Measurements from ENCODE around the gene C2CD2.
A peak's percentile ranks its signal among the peaks of the same experiment; 100 is the strongest.

Gene C2CD2

DNA sequence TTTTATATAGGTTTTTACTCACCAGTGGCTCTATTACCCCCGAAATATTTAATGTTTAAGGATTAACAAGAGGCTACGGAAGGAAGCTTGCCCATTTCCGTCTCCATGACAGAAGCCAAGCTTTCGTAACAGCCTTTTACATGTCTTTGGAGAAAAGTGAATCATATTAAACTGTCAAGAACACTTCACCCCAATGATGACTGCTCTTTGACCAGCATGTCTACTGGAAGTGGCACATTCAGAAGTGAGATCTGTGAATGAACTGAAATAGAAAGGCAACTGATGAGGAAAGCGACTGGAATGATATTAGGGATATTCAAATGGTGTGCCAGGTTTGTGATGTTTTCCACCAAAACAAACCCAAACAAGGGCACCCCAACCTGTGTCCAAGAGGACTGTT is 66.2 kb downstream of the C2CD2 start:
- no peak for DNase-seq (ENCODE audit: low spot score)

- no peak for DNase-seq (ENCODE audit: low spot score)
Measured at GRCh38 chr21:41886328-41886727, 67.5 kb downstream of the C2CD2 start.

- DNase-seq (ENCODE audit: low spot score): no peak
Measured at GRCh38 chr21:41885341-41886024, 68.3 kb downstream of the C2CD2 start.

DNA sequence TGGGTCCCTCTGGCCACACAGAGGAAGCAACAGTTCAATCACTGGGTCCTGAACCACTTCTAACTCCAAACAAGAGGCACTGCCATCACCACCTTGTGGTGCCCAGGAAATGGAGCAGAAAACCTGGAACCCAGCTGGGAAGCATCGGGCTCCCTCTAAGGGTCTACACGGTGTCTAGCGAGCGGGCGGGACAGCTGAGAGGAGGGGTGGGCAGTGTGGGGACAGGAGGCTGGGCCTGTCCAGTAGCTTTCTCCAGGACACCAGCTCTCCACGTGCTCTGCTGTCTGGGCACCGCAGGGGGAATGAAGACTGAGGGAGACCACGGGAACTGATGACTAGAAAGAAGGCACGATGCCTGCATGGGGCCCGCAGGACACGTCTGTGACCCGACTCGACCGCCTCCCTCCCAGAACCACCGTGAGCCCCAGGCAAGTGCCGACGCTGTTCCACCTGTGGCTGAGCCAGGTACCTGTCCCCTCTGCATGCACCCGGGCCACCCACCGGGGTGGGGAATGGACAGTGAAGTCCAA is 69.3 kb downstream of the C2CD2 start:
- DNase-seq (ENCODE audit: low spot score): no peak

DNA sequence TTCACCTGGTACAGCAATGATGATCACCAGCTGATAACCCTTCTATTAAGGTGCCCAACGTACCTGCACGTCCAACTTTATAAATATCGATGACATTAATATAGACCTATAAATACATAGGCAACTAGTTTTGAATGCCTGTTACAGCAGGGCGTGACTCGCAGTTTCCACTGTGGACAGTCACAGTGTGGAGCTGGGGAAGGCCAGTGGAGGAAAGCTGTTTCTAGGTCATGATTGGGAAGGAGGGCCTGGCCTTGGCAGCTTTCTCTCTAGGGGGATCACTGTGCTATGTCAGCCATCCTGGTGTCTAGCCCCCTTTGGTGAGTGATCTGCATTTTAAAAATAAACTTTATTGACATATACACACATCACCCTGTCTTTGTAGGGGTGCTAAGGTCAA is 70.2 kb downstream of the C2CD2 start:
- no peak for DNase-seq (ENCODE audit: low spot score)

DNA sequence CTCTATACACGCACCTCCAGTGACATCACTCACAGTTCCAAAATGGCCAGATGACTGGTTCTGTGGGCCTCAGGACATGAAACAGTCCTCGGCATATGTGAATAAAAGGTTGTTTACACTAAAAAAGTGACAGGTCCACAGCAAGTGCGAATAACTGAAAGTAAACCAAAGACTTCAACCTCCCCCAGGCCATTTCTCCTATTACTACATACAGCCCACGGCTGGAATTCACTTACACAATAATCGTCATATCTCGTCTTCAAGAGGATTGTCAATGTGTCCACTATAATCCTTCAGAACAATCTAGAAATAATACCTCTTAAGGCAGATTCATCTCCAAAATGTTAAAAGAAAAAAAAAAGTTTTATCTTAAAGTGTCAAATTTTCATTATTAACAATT is 72.8 kb downstream of the C2CD2 start:
- DNase-seq (ENCODE audit: low spot score): no peak

DNA sequence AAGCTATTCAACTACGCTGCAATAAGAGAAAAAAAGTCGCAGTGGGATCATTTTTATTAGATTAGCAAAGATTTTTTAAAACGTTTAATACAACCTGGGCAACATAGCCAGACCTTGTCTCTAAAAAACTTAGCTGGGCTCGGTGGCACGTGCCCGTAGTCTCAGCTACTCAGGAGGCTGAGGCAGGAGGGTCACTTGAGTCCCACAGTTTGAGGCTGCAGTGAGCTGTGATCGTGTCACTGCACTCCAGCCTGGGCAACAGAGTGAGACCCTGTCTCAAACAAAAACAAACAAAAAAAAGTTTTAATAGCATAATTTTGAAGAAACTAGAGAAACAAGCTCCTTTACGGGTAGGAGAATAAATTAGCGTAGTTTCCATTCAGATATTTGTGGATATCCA is 73.7 kb downstream of the C2CD2 start:
- no peak for DNase-seq (ENCODE audit: low spot score)

GRCh38 chr21:41879190-41879998 is 74.4 kb downstream of the C2CD2 start, which contains the start of gene PRDM15:
TSS of gene PRDM15 (minus strand) at chr21:41879344. CDS start at chr21:41860363, 18,981 bp downstream.
- peak; percentile 70 for DNase-seq (ENCODE audit: low spot score)

DNA sequence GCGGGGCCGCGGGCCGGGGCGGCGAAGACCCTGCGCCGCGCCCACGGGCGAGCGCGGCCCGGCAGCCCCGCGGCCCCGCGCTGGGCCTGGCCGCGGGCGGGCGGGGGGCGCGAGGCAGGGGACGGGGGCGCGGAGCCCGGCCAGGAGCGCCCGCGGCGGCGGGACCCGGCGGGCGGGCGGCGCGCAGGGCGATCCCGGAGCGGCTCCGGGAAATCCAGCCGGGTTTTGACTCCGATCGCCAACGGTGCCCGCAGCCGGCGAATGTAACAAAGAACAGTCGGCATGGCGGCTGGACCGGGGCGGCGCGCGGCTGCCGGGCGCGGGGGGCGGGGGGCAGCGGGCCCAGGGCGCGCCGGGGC is 75.0 kb downstream of the C2CD2 start:
- peak; percentile 68 for DNase-seq (ENCODE audit: low spot score)

DNA sequence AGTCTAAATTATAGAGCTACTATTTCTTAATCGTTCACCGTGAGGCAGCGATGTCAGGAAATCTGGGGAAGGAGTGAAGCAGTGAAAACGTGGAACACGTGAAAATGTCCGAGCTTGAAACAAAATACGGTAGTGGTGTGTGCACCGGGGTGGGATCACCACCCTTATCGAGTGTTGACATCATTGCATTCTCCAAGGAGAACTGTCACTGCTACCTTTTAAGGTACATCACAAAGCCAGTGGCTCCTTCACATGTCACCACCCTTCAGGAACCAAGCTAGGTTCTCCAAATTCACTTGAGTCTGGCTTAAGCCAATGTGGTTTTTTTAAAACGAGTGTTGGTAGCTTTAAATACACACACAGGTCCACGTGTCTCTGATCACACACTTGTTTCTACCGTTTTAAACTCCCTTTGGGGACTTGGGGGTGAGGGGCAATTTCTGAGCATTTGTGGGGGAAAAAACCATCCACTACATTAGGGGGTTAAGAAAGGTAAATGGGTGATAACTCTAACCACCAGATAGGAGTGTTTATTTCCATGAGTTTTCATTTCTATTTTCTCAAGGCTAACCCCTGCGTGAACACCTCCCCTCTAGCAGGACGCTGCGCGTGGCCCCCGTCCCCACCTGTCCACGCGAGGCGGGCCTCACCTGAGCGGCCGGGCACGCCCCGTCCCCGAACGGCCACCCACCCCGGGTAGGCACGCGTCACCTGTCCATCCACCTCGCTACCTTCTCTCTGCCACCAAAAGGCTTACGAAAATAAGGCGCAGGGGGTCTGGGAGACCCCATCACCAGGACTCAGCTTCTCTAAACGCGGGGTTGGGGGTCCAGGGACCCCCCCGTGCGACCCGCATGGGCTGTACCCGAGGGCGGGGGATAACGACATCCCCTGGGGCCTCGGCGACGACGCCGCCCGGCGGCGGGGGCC is 75.7 kb downstream of the C2CD2 start:
- peak; percentile 31 for DNase-seq (ENCODE audit: low spot score)

DNA sequence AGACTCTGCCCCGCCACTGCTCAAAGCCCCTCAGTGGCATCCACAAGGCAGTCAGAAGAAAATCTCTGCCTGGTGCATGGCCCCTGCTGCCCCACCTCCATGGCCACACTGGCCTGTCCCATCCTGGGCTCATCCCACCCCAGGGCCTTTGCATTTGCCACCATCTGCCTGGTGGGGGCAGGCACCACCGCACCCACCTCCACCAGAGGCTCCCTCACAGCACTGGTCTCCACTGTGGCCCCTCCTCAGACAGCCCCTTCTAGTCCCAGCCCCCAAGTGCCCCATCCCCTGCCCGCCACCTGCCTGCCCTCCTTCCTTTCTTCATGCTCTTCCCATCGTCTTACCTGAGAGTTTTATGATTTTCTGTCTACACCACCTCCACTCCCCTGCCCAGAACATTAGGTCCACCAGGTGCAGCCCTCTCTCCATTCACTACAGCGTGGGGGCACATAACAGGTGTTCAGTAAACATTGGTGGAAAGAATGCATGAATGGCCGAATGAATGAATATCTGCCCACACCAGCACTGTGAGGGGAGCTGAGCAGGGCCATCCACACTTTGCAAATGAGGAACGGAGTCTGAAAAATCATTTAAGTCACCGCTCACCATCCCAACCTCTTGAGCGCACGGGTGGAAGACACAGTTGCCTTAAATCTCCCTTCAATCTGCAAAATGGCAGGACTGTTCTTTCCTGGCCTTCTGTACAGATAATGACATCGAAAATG is 76.7 kb downstream of the C2CD2 start:
- no peak for DNase-seq (ENCODE audit: low spot score)

GRCh38 chr21:41876396-41876795 is 77.4 kb downstream of the C2CD2 start:
- DNase-seq (ENCODE audit: low spot score): no peak

- no peak for DNase-seq (ENCODE audit: low spot score)
Measured at GRCh38 chr21:41875086-41875485, 78.7 kb downstream of the C2CD2 start.

- no peak for DNase-seq (ENCODE audit: low spot score)
Measured at GRCh38 chr21:41874611-41875010, 79.2 kb downstream of the C2CD2 start.

GRCh38 chr21:41873426-41873825 is 80.4 kb downstream of the C2CD2 start:
- no peak for DNase-seq (ENCODE audit: low spot score)

GRCh38 chr21:41873005-41873404 is 80.8 kb downstream of the C2CD2 start:
- no peak for DNase-seq (ENCODE audit: low spot score)

DNA sequence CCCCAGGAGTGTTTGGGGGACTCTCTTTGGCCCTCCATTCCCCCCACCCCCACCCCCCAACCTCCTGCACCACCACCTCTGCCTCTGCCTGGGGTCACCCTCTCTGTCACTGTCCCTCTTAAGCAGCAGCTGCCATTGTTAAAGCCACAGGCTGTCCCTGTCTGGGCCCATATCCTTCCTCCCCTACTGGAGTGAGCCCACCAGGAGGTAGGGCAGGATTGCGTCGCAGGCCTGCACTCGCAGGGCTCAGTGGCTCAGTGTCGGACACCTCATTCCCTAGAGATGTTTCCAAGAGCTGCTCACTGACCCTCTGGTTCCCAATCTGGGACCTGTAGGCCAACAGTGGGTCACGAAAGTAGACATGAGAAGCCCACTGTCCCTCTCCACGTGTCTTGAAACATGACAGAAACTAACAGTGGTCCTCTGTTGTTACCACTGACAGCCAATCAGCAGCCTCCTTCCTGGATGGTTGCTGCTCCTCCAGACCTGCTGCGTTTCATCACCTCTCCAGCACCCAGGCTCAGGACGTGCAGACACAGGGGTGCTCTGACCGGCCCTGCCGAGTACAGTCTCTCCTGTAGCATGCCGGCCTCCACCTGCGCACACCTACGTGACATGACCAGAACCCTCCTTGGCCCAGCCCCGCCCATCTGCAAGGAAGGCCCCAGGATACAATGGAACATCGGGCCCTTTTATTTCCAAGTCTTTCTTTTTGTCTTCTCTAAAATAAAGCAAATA is 82.4 kb downstream of the C2CD2 start:
- DNase-seq (ENCODE audit: low spot score): no peak

GRCh38 chr21:41869771-41870170 is 84.0 kb downstream of the C2CD2 start:
- no peak for DNase-seq (ENCODE audit: low spot score)

DNA sequence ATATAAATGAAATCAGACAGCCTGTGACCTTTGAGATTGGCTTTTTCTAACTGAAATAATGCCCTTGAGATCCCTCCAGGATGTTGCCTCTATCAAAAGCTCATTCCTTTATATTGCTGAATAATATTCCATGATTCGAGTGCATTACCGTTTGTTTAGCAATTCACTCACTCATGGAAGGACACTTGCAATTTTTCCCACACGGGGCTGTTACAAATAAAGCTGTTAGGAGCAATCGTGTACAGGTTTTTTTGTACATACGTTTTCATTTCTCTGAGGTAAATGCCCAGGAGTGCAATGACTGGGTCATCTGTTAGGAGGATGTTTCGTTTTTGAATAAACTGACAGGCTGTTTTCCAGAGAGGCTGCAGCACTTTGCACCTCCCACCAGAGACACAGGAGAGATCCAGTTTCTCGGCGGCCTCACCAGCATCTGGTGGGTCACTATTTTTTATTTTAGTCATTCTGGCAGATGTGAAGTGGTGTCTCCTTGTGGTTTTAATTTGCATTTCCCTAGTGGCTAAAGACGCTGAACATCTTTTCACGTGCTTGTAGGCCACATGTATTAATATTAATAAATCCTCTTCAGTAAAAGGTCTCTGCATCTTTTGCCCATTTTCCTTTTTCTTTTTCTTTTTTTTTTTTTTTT is 85.6 kb downstream of the C2CD2 start:
- no peak for DNase-seq (ENCODE audit: low spot score)

DNA sequence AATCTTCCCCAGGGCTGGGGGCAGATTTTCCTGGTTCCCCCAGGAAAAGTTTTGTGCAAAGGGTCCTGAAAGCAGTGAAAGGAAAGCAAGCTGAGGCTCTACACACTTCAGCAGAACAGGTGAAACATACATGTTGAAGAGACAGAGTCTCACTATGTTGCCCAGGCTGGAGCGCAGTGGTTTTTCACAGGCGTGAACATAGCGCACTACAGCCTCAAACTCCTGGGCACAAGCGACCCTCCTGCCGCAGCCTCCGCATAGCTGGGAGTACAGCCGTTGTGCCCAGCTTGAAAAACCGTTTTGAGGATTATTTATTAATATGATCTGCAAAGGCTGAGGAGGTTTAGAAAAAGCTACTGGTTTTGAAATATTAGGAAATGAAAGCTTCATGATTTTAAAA is 86.5 kb downstream of the C2CD2 start:
- DNase-seq (ENCODE audit: low spot score): no peak
